Osteocyte (in vitro differentiated cells): ENCODE data around the gene LPIN1. TPM values are rescaled to one million over a fixed set of nuclear protein-coding genes. Genes with fewer than 3 reads are reported as not detected.

Experiments used
- DNase-seq: peaks from one replicate; pipeline ENCODE4 v3.0.0; 2021; ENCODE audit warnings: mixed read lengths; ENCODE audit not compliant: unreplicated experiment; ENCODE audit errors: extremely low spot score
- H3K27ac Mint-ChIP-seq: one replicate; pipeline ENCODE4 v1.8.0; 2021; ENCODE audit warnings: mild to moderate bottlenecking, mixed read lengths; ENCODE audit not compliant: unreplicated experiment
- H3K27me3 Mint-ChIP-seq: one replicate; pipeline ENCODE4 v1.8.0; 2021; ENCODE audit warnings: mixed read lengths; ENCODE audit not compliant: unreplicated experiment
- H3K36me3 Mint-ChIP-seq: one replicate; pipeline ENCODE4 v1.8.0; 2021; ENCODE audit warnings: mixed read lengths; ENCODE audit not compliant: unreplicated experiment
- H3K4me1 Mint-ChIP-seq: one replicate; pipeline ENCODE4 v1.8.0; 2021; ENCODE audit warnings: mixed read lengths; ENCODE audit not compliant: unreplicated experiment
- H3K4me3 Mint-ChIP-seq: one replicate; pipeline ENCODE4 v1.8.0; 2021; ENCODE audit warnings: mild to moderate bottlenecking, moderate library complexity, mixed read lengths; ENCODE audit not compliant: unreplicated experiment
- H3K9me3 Mint-ChIP-seq: one replicate; pipeline ENCODE4 v1.8.0; 2021; ENCODE audit warnings: mixed read lengths; ENCODE audit not compliant: unreplicated experiment
- total RNA-seq: library from RNA; stranded (reverse); gene quantifications from 2 replicates; pipeline ENCODE4 v1.2.1, GENCODE V29; 2021
- TF ChIP-seq, protein P1 (sequence below): fragments of 200-600 bp; sonication (generic); IDR thresholded peaks from 2 replicates; pipeline ENCODE4 v1.5.0; 2021; ENCODE audit warnings: antibody characterized with exemption, mild to moderate bottlenecking, moderate library complexity

LPIN1 gene
- total RNA-seq, 1 donor from 2014 or later: 26.7 TPM

DNA sequence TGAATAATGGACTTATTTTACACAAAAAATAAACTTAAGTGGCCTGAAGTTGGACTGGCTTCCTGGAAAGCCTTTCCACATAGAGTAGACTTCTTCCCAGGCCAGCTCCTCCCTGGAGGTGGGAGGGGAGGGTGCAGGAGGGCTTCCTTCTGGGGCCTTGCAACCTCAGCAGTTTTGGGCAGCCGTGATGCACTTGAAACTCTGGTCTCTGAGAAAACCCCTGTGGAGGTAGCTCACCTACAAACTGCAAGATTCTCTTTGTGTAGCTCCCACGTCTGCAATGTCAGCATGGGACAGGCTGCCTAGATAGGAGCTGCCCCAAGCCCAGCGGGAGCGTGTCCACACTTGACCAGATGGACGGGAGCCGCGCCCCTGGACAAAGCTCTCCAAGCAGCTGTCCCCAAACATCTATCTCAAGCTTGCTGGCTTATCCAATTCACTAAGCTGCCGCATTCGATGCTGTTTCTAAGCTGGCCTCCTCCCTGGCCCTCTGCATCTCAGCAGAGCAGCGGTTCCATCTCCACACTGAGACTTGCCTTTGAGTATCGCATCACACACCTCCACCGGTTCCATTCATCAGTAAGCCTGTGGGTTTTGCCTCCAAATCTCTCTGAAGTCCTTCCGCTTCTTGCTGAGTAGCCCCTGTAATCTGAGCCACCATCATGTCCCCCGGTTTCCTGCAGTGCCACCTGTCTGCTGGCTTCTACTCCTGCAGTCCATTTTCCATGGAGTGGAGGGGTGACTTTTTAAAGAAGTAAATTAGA is 1.6 kb upstream of the LPIN1 start:
- Mint-ChIP-seq H3K4me3 (peak overlapping the region; percentile 52), H3K9me3 (no peaks in the 10 kb centered on the region), H3K36me3 (no peaks in the 10 kb centered on the region), H3K27me3 (peaks cover 3% of the 10 kb centered on the region), H3K27ac (peak overlapping the region; percentile 85), H3K4me1 (peaks cover 48% of the 10 kb centered on the region)
- DNase-seq: peak; percentile 73
- TF ChIP-seq, protein P1, sequence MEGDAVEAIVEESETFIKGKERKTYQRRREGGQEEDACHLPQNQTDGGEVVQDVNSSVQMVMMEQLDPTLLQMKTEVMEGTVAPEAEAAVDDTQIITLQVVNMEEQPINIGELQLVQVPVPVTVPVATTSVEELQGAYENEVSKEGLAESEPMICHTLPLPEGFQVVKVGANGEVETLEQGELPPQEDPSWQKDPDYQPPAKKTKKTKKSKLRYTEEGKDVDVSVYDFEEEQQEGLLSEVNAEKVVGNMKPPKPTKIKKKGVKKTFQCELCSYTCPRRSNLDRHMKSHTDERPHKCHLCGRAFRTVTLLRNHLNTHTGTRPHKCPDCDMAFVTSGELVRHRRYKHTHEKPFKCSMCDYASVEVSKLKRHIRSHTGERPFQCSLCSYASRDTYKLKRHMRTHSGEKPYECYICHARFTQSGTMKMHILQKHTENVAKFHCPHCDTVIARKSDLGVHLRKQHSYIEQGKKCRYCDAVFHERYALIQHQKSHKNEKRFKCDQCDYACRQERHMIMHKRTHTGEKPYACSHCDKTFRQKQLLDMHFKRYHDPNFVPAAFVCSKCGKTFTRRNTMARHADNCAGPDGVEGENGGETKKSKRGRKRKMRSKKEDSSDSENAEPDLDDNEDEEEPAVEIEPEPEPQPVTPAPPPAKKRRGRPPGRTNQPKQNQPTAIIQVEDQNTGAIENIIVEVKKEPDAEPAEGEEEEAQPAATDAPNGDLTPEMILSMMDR: peak; percentile 51

DNA sequence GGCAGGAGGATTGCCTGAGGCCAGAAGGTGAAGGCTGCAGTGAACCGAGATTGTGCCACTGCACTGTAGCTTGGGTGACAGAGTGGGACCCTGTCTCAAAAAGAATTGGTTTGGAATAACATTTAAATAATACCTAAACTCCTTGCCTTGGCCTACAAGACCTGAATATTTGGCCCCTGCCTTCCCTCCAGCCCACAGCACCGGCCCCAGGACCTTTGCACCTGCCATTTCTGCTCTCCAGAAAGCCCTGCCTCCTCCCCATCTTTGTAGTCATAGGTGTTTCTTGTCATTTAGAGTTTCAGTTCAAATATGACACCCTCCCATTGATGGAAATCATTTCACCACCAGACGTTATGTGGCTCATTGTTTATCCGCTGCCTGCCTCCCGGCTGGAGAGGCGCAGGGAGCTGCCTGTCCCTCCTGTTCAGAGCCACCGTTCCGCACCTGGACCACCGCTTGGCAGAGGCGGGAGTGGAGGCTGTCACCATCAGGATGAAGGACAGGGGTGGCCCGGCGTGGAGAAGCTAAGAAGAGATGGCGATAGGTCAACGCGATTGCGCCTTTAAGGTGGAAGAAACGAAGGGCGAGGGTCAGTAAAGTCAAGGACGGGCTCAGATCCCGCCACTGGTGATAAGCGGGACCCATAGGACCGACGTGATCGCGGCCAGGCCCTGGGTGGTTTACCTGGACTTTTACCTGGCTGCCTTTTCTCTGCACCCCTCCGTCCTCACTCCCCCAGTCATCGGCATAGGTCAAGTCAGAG is 638 bp upstream of the LPIN1 start:
- Mint-ChIP-seq H3K36me3 (no peaks in the 10 kb centered on the region), H3K9me3 (no peaks in the 10 kb centered on the region), H3K27ac (peak overlapping the region; percentile 73), H3K27me3 (peaks cover 3% of the 10 kb centered on the region), H3K4me1 (peaks cover 57% of the 10 kb centered on the region), H3K4me3 (peak overlapping the region; percentile 66)
- DNase-seq: peak; percentile 67
- TF ChIP-seq, protein P1: no peak

DNA sequence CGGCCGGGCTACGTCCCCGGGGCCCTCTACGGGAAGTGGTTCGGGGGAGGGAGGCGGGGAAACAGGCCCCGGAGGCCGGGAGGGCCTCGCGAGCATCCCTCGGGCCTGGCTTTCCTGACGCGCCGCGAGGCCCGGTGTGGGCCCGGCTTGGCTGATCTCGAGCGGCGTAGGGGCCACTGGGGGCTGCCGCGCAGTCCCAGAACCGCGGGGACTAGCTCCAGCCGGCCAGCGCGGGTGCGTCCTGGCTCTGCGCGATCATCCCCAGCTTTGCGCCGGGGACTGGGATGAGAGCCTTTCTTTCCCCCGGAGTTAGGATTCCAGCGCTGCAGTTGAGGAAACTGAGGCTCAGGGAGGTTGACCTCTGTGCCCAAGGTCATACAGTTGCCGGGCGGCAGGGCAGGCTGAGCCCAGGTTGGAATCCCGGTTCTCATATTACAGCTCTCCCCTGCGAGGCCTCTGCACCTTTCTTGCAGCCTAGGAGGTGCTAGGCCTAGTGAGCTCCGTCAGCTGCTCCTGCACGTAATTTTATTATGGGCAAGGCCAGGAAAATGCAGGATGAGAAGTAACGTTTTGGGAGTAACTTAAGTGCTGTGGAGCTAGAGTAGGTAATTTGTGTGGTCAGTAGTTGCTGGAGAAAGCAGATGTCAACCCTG is 501 bp downstream of the LPIN1 start:
- peak overlapping the region; percentile 75 for H3K4me3 Mint-ChIP-seq
- peak overlapping the region; percentile 67 for H3K27ac Mint-ChIP-seq
- H3K4me1 Mint-ChIP-seq: peaks cover 64% of the 10 kb centered on the region
- H3K9me3 Mint-ChIP-seq: no peaks in the 10 kb centered on the region
- TF ChIP-seq, protein P1: no peak
- H3K27me3 Mint-ChIP-seq: no peaks in the 10 kb centered on the region
- DNase-seq: no peak
- H3K36me3 Mint-ChIP-seq: no peaks in the 10 kb centered on the region

DNA sequence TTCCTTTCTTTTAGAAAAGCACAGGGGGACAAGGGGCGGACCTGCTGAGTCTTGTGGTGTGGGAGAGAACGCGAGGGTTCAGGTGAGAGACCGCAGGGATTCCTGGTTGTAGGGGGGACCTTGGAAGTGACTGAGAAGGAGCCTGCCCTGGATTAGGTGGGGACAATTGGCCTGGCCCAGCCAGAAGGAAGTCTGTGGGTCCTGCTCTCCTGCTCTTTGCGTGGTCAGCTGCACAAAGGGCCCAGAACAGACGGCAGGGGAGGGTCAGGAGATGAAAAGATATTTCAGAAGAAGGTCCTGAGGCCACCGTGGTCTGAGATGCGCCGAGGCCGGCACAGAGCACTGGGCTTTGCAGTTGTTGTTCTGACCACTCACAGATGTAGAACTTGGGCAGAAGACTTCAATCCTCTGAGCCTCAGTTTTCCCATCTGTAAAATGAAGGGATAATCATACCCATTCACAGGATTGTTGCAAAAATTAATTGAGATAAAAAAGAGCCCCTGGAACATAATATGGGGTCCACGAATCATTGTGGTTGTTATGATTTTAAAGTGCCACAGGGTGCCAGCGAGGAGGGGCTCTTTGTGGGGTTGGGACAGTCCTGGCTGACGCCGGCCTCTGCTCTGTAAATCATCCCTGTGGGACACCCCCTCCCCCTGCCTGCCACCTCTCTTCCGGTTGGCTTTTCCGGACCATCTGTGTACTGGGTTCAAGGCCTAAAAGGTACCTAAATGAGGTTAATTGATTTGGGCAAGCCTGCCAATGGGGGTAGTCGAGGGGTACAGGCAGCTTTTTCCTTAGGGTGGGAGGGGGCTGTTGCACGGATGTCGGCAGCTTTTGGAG is 1.8 kb downstream of the LPIN1 start:
- TF ChIP-seq, protein P1: no peak
- no peak for DNase-seq
- H3K36me3 Mint-ChIP-seq: no peaks in the 10 kb centered on the region
- peaks cover 62% of the 10 kb centered on the region for H3K4me1 Mint-ChIP-seq
- H3K4me3 Mint-ChIP-seq: peak overlapping the region; percentile 75
- H3K9me3 Mint-ChIP-seq: no peaks in the 10 kb centered on the region
- H3K27ac Mint-ChIP-seq: peak overlapping the region; percentile 17
- H3K27me3 Mint-ChIP-seq: no peaks in the 10 kb centered on the region
